Measurements from ENCODE around the gene KRTAP19-7.

DNA sequence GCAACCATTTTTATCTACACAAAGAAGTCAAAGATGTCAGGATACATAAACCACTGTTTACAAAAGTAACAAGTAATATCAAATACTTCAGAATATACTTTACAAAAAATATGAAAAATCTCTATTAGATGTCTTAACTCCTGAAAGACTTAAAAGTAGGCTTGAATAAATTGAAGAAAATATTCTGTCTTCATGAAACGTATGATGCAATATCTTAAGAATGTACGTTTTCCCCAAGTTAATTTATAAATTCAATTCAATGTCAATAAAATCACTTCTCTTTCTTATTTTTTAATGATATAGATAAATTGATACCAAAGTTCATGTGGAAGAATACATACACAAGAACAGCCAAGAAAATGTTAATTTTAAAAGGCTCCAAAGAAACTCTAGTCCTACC is 6.0 kb downstream of the KRTAP19-7 start:
- TF ChIP-seq, protein P1, sequence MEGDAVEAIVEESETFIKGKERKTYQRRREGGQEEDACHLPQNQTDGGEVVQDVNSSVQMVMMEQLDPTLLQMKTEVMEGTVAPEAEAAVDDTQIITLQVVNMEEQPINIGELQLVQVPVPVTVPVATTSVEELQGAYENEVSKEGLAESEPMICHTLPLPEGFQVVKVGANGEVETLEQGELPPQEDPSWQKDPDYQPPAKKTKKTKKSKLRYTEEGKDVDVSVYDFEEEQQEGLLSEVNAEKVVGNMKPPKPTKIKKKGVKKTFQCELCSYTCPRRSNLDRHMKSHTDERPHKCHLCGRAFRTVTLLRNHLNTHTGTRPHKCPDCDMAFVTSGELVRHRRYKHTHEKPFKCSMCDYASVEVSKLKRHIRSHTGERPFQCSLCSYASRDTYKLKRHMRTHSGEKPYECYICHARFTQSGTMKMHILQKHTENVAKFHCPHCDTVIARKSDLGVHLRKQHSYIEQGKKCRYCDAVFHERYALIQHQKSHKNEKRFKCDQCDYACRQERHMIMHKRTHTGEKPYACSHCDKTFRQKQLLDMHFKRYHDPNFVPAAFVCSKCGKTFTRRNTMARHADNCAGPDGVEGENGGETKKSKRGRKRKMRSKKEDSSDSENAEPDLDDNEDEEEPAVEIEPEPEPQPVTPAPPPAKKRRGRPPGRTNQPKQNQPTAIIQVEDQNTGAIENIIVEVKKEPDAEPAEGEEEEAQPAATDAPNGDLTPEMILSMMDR (conservative IDR thresholded peaks at IDR 0.05; ENCODE audit: low read depth, low read length) = no peak
- TF ChIP-seq EZH2 (IDR thresholded peaks at IDR 0.05; ENCODE audit: low read length, unreplicated experiment) = no peak
